ENCODE results near the gene SLC6A1. TPM values are rescaled to one million over a fixed set of nuclear protein-coding genes. Genes with fewer than 3 reads are reported as not detected.

The SLC6A1 gene
- total RNA-seq, 1 experiment from 2014 or later = not detected

- Histone ChIP-seq H3K36me3 (ENCODE audit: control insufficient read depth in 1 of 2, insufficient read depth in 2 of 2, low read length in 2 of 2) (no peaks in the 10 kb centered on the region), H3K79me2 (ENCODE audit: insufficient read depth, low read length) (no peaks in the 10 kb centered on the region), H3K4me1 (ENCODE audit: control insufficient read depth in 1 of 2, insufficient read depth in 2 of 2, low read length in 2 of 2) (no peaks in the 10 kb centered on the region), H4K20me1 (ENCODE audit: insufficient read depth) (no peaks in the 10 kb centered on the region), H3K9me3 (ENCODE audit: control insufficient read depth in 1 of 2, insufficient read depth in 1 of 2, low read depth in 1 of 2, low read length in 2 of 2) (no peaks in the 10 kb centered on the region), H3K27ac (ENCODE audit: low read depth, low read length) (no peak overlapping the region), H3K4me3 (replicated peaks in 1 of 2; ENCODE audit: low read depth in 1 of 2, low read length in 2 of 2) (no peak overlapping the region), H3K9ac (ENCODE audit: low read length) (no peak overlapping the region), H2AFZ (ENCODE audit: low read depth, low read length, poor library complexity, severe bottlenecking) (no peak overlapping the region), H3K9me2 (ENCODE audit: insufficient read depth) (no peaks in the 10 kb centered on the region), H3K4me2 (ENCODE audit: low read length) (no peak overlapping the region), H3K27me3 (ENCODE audit: insufficient read depth, low read length) (peaks cover 51% of the 10 kb centered on the region; the same call in 1 of the 2 replicates)
- no peak for TF ChIP-seq ZNF274 (IDR thresholded peaks at IDR 0.05; ENCODE audit: low read depth, low read length)
- no peak for TF ChIP-seq FOSL1 (IDR thresholded peaks at IDR 0.05; ENCODE audit: low read depth)
- no peak for TF ChIP-seq CEBPB (IDR thresholded peaks at IDR 0.05; ENCODE audit: low read depth)
- no peak for TF ChIP-seq ATF3 (IDR thresholded peaks at IDR 0.05)
- TF ChIP-seq TCF7L2 (IDR thresholded peaks at IDR 0.05; ENCODE audit: borderline replicate concordance, extremely low read depth, insufficient read depth, insufficient read length) = no peak
- TF ChIP-seq SP1 (IDR thresholded peaks at IDR 0.05; ENCODE audit: low read depth) = no peak
- TF ChIP-seq ZBTB33 (IDR thresholded peaks at IDR 0.05; ENCODE audit: extremely low read depth, insufficient replicate concordance, low read length) = no peak
- no peak for TF ChIP-seq JUND (IDR thresholded peaks at IDR 0.05)
- TF ChIP-seq MAX (IDR thresholded peaks at IDR 0.05) = no peak
- no peak for TF ChIP-seq CBX3 (IDR thresholded peaks at IDR 0.05; ENCODE audit: low read depth)
- TF ChIP-seq SIN3A (IDR thresholded peaks at IDR 0.05; ENCODE audit: low read depth) = no peak
- no peak for TF ChIP-seq YY1 (IDR thresholded peaks at IDR 0.05; ENCODE audit: extremely low read depth, insufficient replicate concordance, low read depth, low read length)
- no peak for TF ChIP-seq EZH2phosphoT487 (IDR thresholded peaks at IDR 0.05; ENCODE audit: borderline replicate concordance)
- ChIA-PET POLR2A (no interaction called here), CTCF (no interaction called here), RAD21 (ENCODE audit: low non-redundant PET in 1 of 2, low total read pairs in 2 of 2, uncharacterized antibody in 2 of 2, unreplicated experiment in 2 of 2) (no interaction called here)
- DNase-seq (ENCODE audit: low read depth, low spot score) = no peak
- intact Hi-C loops (cut with micrococcal nuclease) = no loop called here
- BruUV-seq (replicated peaks) = no TSS peak
- no peak for ATAC-seq
Observed at GRCh38 chr3:10974746-10975375, 17.7 kb upstream of the SLC6A1 start.

All from HCT116 (cell line).